ENCODE results near the gene SDHA. TPM values are rescaled to one million over a fixed set of nuclear protein-coding genes. Genes with fewer than 3 reads are reported as not detected.
"Not testable (repeated sequence)": the region's sequence is repeated elsewhere in the genome, so short reads cannot be mapped to it uniquely, and the experiment has no call there.

The SDHA gene
- total RNA-seq, 2 donors from 2014 or later, result 132 to 177 TPM

- H3K4me3 Mint-ChIP-seq; H3K9me3 Mint-ChIP-seq; H3K4me1 Mint-ChIP-seq; H3K27ac Mint-ChIP-seq; ATAC-seq (replicated peaks); H3K27me3 Mint-ChIP-seq: not testable (repeated sequence)
- peaks cover 99% of the 10 kb centered on the region for H3K36me3 Mint-ChIP-seq (ENCODE audit: low read depth)
These were observed 19.8 kb downstream of the SDHA start for GRCh38 chr5:237931-238330.

- H3K36me3 Mint-ChIP-seq (ENCODE audit: low read depth), result peaks cover 96% of the 10 kb centered on the region
- ATAC-seq (replicated peaks); H3K4me3 Mint-ChIP-seq; H3K27me3 Mint-ChIP-seq; H3K4me1 Mint-ChIP-seq; H3K27ac Mint-ChIP-seq; H3K9me3 Mint-ChIP-seq: not testable (repeated sequence)
These were observed 22.4 kb downstream of the SDHA start for GRCh38 chr5:240550-240949.

- not testable (repeated sequence) for ATAC-seq (replicated peaks); H3K27ac Mint-ChIP-seq; H3K4me3 Mint-ChIP-seq; H3K9me3 Mint-ChIP-seq; H3K4me1 Mint-ChIP-seq; H3K27me3 Mint-ChIP-seq
- peaks cover 96% of the 10 kb centered on the region for H3K36me3 Mint-ChIP-seq (ENCODE audit: low read depth)
These were observed 23.0 kb downstream of the SDHA start for GRCh38 chr5:241045-241669.

- not testable (repeated sequence) for ATAC-seq (replicated peaks); H3K4me3 Mint-ChIP-seq; H3K9me3 Mint-ChIP-seq; H3K27me3 Mint-ChIP-seq; H3K4me1 Mint-ChIP-seq
- Mint-ChIP-seq H3K27ac (peak overlapping the region; percentile 33), H3K36me3 (ENCODE audit: low read depth) (peaks cover 98% of the 10 kb centered on the region)
These were observed 25.7 kb downstream of the SDHA start for GRCh38 chr5:243683-244367.

GRCh38 chr5:245717-246116 is 27.6 kb downstream of the SDHA start:
- H3K36me3 Mint-ChIP-seq (ENCODE audit: low read depth), result peaks cover 97% of the 10 kb centered on the region
- not testable (repeated sequence) for H3K9me3 Mint-ChIP-seq; H3K27me3 Mint-ChIP-seq; H3K27ac Mint-ChIP-seq; H3K4me3 Mint-ChIP-seq; H3K4me1 Mint-ChIP-seq; ATAC-seq (replicated peaks)

GRCh38 chr5:250396-250795 is 32.3 kb downstream of the SDHA start:
- H3K4me1 Mint-ChIP-seq, H3K27me3 Mint-ChIP-seq, H3K9me3 Mint-ChIP-seq, H3K4me3 Mint-ChIP-seq: not testable (repeated sequence)
- Mint-ChIP-seq H3K27ac (peak overlapping the region; percentile 8), H3K36me3 (ENCODE audit: low read depth) (peaks cover 84% of the 10 kb centered on the region)
- peak; percentile 14 for ATAC-seq (replicated peaks)

- H3K4me1 Mint-ChIP-seq; H3K27me3 Mint-ChIP-seq; ATAC-seq (replicated peaks); H3K27ac Mint-ChIP-seq; H3K4me3 Mint-ChIP-seq; H3K9me3 Mint-ChIP-seq: not testable (repeated sequence)
- H3K36me3 Mint-ChIP-seq (ENCODE audit: low read depth), result peaks cover 84% of the 10 kb centered on the region
These were observed 32.9 kb downstream of the SDHA start for GRCh38 chr5:251016-251415.

- H3K4me3 Mint-ChIP-seq; ATAC-seq (replicated peaks); H3K27ac Mint-ChIP-seq; H3K9me3 Mint-ChIP-seq; H3K27me3 Mint-ChIP-seq; H3K4me1 Mint-ChIP-seq: not testable (repeated sequence)
- peaks cover 84% of the 10 kb centered on the region for H3K36me3 Mint-ChIP-seq (ENCODE audit: low read depth)
These were observed 33.4 kb downstream of the SDHA start for GRCh38 chr5:251538-251937.

GRCh38 chr5:251975-252374 is 33.9 kb downstream of the SDHA start:
- not testable (repeated sequence) for H3K27me3 Mint-ChIP-seq; H3K4me1 Mint-ChIP-seq; ATAC-seq (replicated peaks); H3K9me3 Mint-ChIP-seq
- Mint-ChIP-seq H3K27ac (peak overlapping the region; percentile 86), H3K36me3 (ENCODE audit: low read depth) (peaks cover 84% of the 10 kb centered on the region), H3K4me3 (peak overlapping the region; percentile 54)

GRCh38 chr5:252546-252945 is 34.4 kb downstream of the SDHA start:
- Mint-ChIP-seq H3K4me1 (peaks cover 9% of the 10 kb centered on the region), H3K4me3 (peak overlapping the region; percentile 54), H3K27ac (peak overlapping the region; percentile 86), H3K9me3 (no peaks in the 10 kb centered on the region), H3K36me3 (ENCODE audit: low read depth) (peaks cover 84% of the 10 kb centered on the region), H3K27me3 (no peaks in the 10 kb centered on the region)
- ATAC-seq (replicated peaks), result no peak

- not testable (repeated sequence) for H3K4me3 Mint-ChIP-seq; ATAC-seq (replicated peaks); H3K9me3 Mint-ChIP-seq; H3K27me3 Mint-ChIP-seq; H3K27ac Mint-ChIP-seq; H3K4me1 Mint-ChIP-seq
- H3K36me3 Mint-ChIP-seq (ENCODE audit: low read depth), result peaks cover 78% of the 10 kb centered on the region
These were observed 36.2 kb downstream of the SDHA start for GRCh38 chr5:254322-254721.

- H3K27me3 Mint-ChIP-seq; H3K9me3 Mint-ChIP-seq; H3K4me3 Mint-ChIP-seq; ATAC-seq (replicated peaks); H3K4me1 Mint-ChIP-seq; H3K27ac Mint-ChIP-seq: not testable (repeated sequence)
- peaks cover 70% of the 10 kb centered on the region for H3K36me3 Mint-ChIP-seq (ENCODE audit: low read depth)
These were observed 37.0 kb downstream of the SDHA start for GRCh38 chr5:255116-255515.

GRCh38 chr5:256347-256746 is 38.2 kb downstream of the SDHA start:
- not testable (repeated sequence) for H3K9me3 Mint-ChIP-seq; H3K27me3 Mint-ChIP-seq; H3K4me1 Mint-ChIP-seq; H3K4me3 Mint-ChIP-seq; ATAC-seq (replicated peaks); H3K27ac Mint-ChIP-seq
- H3K36me3 Mint-ChIP-seq (ENCODE audit: low read depth), result peaks cover 62% of the 10 kb centered on the region

- H3K4me3 Mint-ChIP-seq, result no peak overlapping the region
- no peak overlapping the region for H3K27ac Mint-ChIP-seq
- H3K36me3 Mint-ChIP-seq (ENCODE audit: low read depth), result peaks cover 60% of the 10 kb centered on the region
- no peaks in the 10 kb centered on the region for H3K9me3 Mint-ChIP-seq
- ATAC-seq (replicated peaks), result no peak
- peaks cover 9% of the 10 kb centered on the region for H3K4me1 Mint-ChIP-seq
- no peaks in the 10 kb centered on the region for H3K27me3 Mint-ChIP-seq
These were observed 39.0 kb downstream of the SDHA start for GRCh38 chr5:257148-257547.

- H3K27me3 Mint-ChIP-seq; ATAC-seq (replicated peaks); H3K4me3 Mint-ChIP-seq; H3K9me3 Mint-ChIP-seq; H3K4me1 Mint-ChIP-seq: not testable (repeated sequence)
- Mint-ChIP-seq H3K27ac (peak overlapping the region; percentile 66), H3K36me3 (ENCODE audit: low read depth) (peaks cover 55% of the 10 kb centered on the region)
These were observed 45.3 kb downstream of the SDHA start for GRCh38 chr5:263275-263974.
